GM19452 (cell line): Measurements from ENCODE around the gene CDCA8.

Source experiments
- ATAC-seq: cut with Tn5 transposase; IDR thresholded peaks from one replicate; pipeline ENCODE4 v1.9.1; 2021; ENCODE audit not compliant: unreplicated experiment

Gene CDCA8

DNA sequence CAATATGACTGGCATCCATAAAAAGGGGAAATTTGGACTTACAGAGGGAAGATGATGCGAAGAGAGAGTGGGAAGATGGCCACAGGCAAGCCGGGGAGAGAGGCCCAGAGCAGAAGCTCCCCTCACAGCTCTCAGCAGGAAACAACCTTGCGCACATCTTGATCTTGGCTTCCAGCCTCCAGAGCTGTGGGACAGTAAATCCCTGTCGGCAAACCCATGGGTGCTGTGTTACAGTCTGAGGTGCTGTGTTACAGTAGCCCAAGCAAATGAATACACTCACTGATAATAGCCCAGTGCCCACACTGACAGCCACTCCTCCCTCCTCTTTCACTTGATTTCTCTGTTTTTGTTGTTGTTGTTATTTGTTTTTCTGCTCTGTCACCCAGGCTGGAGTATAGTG is 22.4 kb downstream of the CDCA8 start:
- ATAC-seq = no peak

- no peak for ATAC-seq
Observed at GRCh38 chr1:37716321-37716720, 24.0 kb downstream of the CDCA8 start.

- no peak for ATAC-seq
Observed at GRCh38 chr1:37717631-37718030, 25.3 kb downstream of the CDCA8 start.

GRCh38 chr1:37718181-37718900 is 26.0 kb downstream of the CDCA8 start:
- no peak for ATAC-seq

GRCh38 chr1:37718901-37719571 is 26.7 kb downstream of the CDCA8 start:
- no peak for ATAC-seq

DNA sequence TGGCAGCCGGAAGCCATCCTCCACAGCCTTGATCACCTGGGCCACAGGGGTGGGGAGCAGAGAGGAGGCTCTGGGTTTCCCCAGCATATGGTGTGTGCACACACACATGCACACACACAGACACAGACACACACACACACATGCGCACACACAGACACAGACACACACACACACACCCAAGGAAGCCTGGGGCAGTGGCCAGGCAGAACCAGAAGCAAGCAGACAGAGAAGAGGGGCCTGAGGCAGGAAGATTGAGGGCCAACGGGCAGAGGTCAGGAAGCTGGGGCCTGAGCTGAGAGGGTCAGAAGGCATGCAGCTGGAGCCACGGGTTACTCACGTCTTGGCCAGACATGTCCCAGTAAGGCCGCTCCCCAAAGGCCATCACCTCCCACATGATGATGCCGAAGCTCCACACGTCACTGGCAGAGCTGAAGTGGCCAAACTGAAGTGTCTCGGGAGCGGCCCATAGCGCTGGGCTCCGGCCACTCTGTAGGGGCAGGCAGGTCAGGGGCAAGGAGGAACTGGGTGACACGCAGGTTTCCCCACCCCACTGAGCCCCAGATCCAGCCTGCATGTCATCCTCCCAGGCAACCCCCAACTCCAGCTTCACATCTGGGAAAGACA is 27.4 kb downstream of the CDCA8 start:
- ATAC-seq = no peak

- ATAC-seq = no peak
Observed at GRCh38 chr1:37720231-37721130, 28.2 kb downstream of the CDCA8 start.

- no peak for ATAC-seq
Observed at GRCh38 chr1:37721565-37721964, 29.2 kb downstream of the CDCA8 start.

DNA sequence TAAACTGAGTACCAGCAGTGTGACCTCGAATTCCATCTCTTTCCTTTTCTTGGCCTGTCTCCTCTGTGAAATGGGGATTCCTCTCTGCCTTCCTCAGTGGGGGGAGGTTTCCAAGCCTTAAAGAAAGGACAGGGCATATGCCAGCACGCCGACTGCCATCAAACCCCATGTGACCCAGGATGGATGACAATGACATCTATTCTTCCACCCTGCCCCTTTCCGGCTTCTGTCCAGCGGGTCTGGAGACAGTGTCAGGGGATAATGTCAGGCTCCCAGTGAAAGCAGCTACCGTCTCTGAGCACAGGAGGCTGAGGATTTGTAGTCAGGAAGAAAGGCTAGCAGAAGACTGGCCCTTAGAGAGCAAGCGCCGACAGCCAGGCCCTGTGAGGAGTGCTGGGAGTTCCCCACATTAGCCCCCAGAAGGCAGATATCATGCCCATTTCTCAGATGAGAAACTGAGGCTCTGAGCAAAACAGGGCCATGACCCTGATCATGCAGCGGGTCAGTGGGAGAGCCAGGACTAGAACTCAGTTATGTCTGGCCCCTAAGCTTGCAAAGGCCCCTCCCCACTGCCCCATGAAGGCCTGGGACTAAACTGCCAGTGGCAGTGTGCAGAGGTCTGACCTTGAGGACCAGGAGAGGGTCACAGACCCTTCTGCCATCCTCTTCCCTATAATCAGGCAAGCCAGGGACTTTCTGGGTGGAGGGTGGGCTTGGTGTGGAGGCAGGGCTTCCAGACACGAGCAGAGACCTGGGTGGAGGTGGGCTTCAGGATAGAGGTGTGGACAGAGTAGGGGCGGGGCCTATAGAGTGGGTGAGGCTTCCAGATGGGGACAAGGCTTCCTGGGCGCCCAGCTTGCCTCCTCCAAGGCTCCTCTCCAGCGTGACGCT is 30.1 kb downstream of the CDCA8 start:
- no peak for ATAC-seq

GRCh38 chr1:37723072-37723389 is 30.7 kb downstream of the CDCA8 start:
- no peak for ATAC-seq

- ATAC-seq = no peak
Observed at GRCh38 chr1:37723390-37724078, 31.2 kb downstream of the CDCA8 start.

GRCh38 chr1:37724575-37724974 is 32.3 kb downstream of the CDCA8 start:
- ATAC-seq = no peak

GRCh38 chr1:37725851-37726613 is 33.7 kb downstream of the CDCA8 start:
- ATAC-seq = no peak

- ATAC-seq = no peak
Observed at GRCh38 chr1:37726751-37727585, 34.7 kb downstream of the CDCA8 start.

GRCh38 chr1:37728416-37728815 is 36.1 kb downstream of the CDCA8 start:
- ATAC-seq = no peak

GRCh38 chr1:37730376-37730775 is 38.1 kb downstream of the CDCA8 start:
- no peak for ATAC-seq

DNA sequence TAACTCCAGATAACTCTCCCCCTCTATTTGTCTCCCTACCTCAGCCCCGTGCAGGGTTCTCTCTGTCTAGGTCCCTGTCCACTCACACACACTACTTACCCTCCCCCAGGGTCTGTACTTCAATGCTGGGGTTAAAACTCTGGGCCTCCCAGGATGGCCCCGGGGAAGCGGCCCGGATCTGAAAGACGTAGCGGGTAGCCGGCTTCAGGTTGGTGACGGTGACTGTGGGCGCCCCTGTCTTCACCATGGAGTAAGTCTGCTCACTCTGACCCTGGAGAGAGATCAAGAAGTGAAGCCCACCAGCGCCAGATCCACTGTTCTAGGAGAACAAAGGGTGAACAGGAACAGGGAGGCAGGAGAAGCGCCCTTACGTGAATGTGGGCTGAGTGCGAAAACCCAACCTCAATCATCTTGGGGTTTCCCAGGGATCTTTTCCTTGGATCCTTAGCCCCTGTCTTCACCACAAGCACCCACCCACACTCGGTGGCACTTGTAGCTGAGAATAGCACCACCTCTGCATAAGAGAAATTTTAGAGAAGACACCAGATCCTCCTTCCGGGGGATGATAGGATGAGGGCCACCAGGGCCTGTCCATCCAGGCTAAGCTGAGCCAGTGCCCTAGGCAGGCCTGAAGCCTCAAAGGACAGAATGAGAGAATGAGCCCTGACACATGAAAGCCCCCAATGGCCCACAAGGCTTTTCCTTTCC is 39.1 kb downstream of the CDCA8 start:
- ATAC-seq = no peak
